Kidney (tissue), 14 donors: ENCODE measurements around the gene GPR84. TPM values are rescaled to one million over a fixed set of nuclear protein-coding genes. Genes with fewer than 3 reads are reported as not detected.

Experiments used
- DNase-seq, 5 donors: peaks; one replicate each; pipeline ENCODE4 v3.0.0-alpha.2; 2013 to 2020
- FAIRE-seq: peaks from 2 replicates; lab custom pipeline; 2012; peaks lifted over from hg19 to GRCh38; lab: Jason Lieb, UNC
- H3K27ac ChIP-seq, 2 donors: one replicate each; pipeline ENCODE4 v1.7.0; 2013; ENCODE audit warnings: low read depth in 2 of 2, low read length in 2 of 2, inconsistent platforms in 1 of 2
- H3K27me3 ChIP-seq: one replicate; pipeline ENCODE4 v1.7.1; 2013; ENCODE audit warnings: low read length, inconsistent platforms; ENCODE audit not compliant: control insufficient read depth, insufficient read depth
- H3K36me3 ChIP-seq, 3 donors: one replicate each; pipeline versions ENCODE4 v1.7.0 to v1.7.1; 2013; ENCODE audit warnings: low read length in 3 of 3, control low read depth in 1 of 3, inconsistent platforms in 1 of 3; ENCODE audit not compliant: insufficient read depth in 3 of 3, control insufficient read depth in 2 of 3
- H3K4me1 ChIP-seq, 3 donors: one replicate each; pipeline versions ENCODE4 v1.7.0 to v1.7.1; 2013; ENCODE audit warnings: low read length in 3 of 3, inconsistent platforms in 1 of 3, low read depth in 1 of 3; ENCODE audit not compliant: control insufficient read depth in 2 of 3, insufficient read depth in 2 of 3
- H3K4me3 ChIP-seq, 3 donors: one replicate each; pipeline versions ENCODE4 v1.7.0 to v1.8.1; 2013; ENCODE audit warnings: low read length in 3 of 3, control low read depth in 1 of 3, inconsistent platforms in 1 of 3
- H3K9ac ChIP-seq, 3 donors: one replicate each; pipeline versions ENCODE4 v1.7.0 to v1.7.1; 2013; ENCODE audit warnings: low read length in 3 of 3, control low read depth in 1 of 3, inconsistent platforms in 1 of 3
- H3K9me3 ChIP-seq, 3 donors: one replicate each; pipeline versions ENCODE4 v1.7.0 to v1.7.1; 2013; ENCODE audit warnings: low read length in 3 of 3, control low read depth in 1 of 3, inconsistent platforms in 1 of 3; ENCODE audit not compliant: control insufficient read depth in 2 of 3, insufficient read depth in 1 of 3
- intact Hi-C: fragments of 100-400 bp; cut with DNase I; formaldehyde crosslinking; loops from one replicate; pipeline ENCODE4 v1.11.1; 2022
- polyA plus RNA-seq: library from polyadenylated mRNA; stranded (reverse); fragments of 350-450 nt; fragmentation: Illumina TruSeq; extraction: RNeasy Lipid Tissue Mini Kit (QIAGEN cat#74804); gene quantifications from one replicate; pipeline ENCODE4 v1.2.3, GENCODE V29; 2014; ENCODE audit warnings: low read depth, low replicate concordance; ENCODE audit not compliant: insufficient read depth
- total RNA-seq: library from RNA; stranded (reverse); fragmentation: NEBNext Ultra II Directional; extraction: Animal tissue kit (Norgen Biotek cat#: 25700); gene quantifications from one replicate; pipeline ENCODE4 v1.2.1, GENCODE V29; 2021
- TF ChIP-seq, protein P1 (sequence below): IDR thresholded peaks from 3 replicates; pipeline ENCODE4 v1.5.1; 2012; ENCODE audit warnings: mild to moderate bottlenecking, moderate library complexity, borderline replicate concordance; ENCODE audit not compliant: insufficient read depth; ENCODE audit errors: extremely low read depth
- donor health status: control.
- donor health status: control.
- donor health status: control.
- donor health status: control.
- donor health status: control.
- donor health status: DM: yes; HTN: yes; CAD: no.
- donor health status: Normal renal cell carcinoma (clear cell type).

GPR84 gene
- total and polyA plus RNA-seq, 2 donors from 2014 or later = 1.7 TPM; not detected in 1

DNA sequence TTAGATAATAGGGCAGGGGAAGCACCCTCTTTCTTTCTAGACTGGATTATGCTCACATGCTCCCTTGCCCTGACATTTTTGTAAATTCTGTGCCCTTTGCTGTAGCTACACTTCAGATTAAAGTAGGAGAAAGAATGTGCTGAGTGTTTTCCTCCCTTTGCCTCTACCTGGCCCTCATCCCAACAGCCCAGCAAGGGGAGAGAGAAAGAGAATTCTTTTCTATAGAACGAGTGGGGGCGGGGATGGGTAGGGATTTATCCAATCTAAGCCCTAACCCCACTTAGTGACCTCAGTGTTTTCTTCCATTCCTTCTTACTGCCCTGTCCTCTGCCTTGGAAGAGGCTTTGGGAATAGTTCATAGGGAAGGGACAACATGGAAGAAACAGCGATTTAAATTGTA is 13.5 kb downstream of the GPR84 start:
- intact Hi-C loops = loop anchor here (10.0 kb wide), 1 partner anchor 56 kb away; no protein-coding TSS in a partner anchor
- TF ChIP-seq, protein P1, sequence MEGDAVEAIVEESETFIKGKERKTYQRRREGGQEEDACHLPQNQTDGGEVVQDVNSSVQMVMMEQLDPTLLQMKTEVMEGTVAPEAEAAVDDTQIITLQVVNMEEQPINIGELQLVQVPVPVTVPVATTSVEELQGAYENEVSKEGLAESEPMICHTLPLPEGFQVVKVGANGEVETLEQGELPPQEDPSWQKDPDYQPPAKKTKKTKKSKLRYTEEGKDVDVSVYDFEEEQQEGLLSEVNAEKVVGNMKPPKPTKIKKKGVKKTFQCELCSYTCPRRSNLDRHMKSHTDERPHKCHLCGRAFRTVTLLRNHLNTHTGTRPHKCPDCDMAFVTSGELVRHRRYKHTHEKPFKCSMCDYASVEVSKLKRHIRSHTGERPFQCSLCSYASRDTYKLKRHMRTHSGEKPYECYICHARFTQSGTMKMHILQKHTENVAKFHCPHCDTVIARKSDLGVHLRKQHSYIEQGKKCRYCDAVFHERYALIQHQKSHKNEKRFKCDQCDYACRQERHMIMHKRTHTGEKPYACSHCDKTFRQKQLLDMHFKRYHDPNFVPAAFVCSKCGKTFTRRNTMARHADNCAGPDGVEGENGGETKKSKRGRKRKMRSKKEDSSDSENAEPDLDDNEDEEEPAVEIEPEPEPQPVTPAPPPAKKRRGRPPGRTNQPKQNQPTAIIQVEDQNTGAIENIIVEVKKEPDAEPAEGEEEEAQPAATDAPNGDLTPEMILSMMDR = no peak
- H3K27ac ChIP-seq = no peak overlapping the region
- no peak overlapping the region for H3K9ac ChIP-seq
- H3K9me3 ChIP-seq = no peaks in the 10 kb centered on the region
- no peak overlapping the region for H3K4me3 ChIP-seq
- peaks cover 7 to 16% (median 13%) of the 10 kb centered on the region in 3 donors for H3K4me1 ChIP-seq
- FAIRE-seq (no peak), DNase-seq (no peak)
- no peaks in the 10 kb centered on the region for H3K27me3 ChIP-seq
- peaks cover 11 to 32% (median 30%) of the 10 kb centered on the region in 3 donors for H3K36me3 ChIP-seq

DNA sequence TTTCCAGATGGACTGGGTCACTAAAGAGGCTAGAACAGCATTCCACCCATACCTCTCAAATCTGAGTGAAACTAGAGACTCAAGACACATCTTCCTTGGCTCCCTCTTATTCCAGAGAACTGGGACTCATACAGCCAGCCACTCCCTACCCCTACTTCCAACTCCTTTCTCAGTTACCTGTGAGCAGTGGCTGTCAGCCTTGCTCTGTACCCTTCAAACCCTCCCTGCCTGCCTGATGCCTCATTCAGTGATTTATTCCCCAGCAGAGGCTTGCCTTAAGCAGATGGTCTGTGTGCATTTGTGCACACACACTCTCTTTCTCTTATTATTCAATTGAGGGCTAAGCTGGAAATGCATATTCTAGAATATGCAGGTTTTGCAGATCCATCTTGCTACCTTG is 14.6 kb downstream of the GPR84 start:
- peaks cover 7 to 16% (median 13%) of the 10 kb centered on the region in 3 donors for H3K4me1 ChIP-seq

DNA sequence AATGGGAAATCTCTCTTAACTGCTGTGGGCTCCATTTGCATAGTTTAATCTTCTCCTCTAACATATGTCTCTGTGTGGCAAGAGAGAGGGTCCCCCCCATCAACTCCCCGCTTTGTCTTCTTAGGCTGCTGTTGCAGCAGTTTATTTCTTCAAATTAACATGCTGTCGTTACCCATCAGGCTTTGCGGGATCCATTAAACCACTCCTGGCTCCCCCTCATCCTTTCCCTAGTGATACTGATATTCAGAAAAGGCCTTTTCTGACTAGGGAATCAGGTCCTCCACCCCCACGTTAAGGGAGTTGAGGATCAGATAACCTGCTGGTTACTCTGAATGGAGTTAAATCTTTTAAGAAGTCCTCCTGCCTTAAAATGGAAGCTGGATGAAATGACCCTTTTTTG is 15.2 kb downstream of the GPR84 start:
- H3K36me3 ChIP-seq = peaks cover 11 to 40% (median 35%) of the 10 kb centered on the region in 3 donors
- no peak for FAIRE-seq
- no peaks in the 10 kb centered on the region for H3K27me3 ChIP-seq
- no peak overlapping the region for H3K9ac ChIP-seq
- TF ChIP-seq, protein P1 = no peak
- peaks cover 7 to 16% (median 13%) of the 10 kb centered on the region in 3 donors for H3K4me1 ChIP-seq
- no peak overlapping the region for H3K27ac ChIP-seq
- no peak overlapping the region for H3K4me3 ChIP-seq
- peak in 3 of 5 donors; percentile 45 to 78 (median 78) for DNase-seq
- H3K9me3 ChIP-seq = no peaks in the 10 kb centered on the region
- intact Hi-C loops = no loop called here

More for the DNA sequence above, 14.6 kb downstream of the GPR84 start:
- FAIRE-seq = no peak
- Histone ChIP-seq H3K4me3 (no peak overlapping the region), H3K36me3 (peaks cover 11 to 40% (median 35%) of the 10 kb centered on the region in 3 donors), H3K9ac (no peak overlapping the region), H3K27me3 (no peaks in the 10 kb centered on the region), H3K9me3 (no peaks in the 10 kb centered on the region), H3K27ac (no peak overlapping the region)
- intact Hi-C loops = loop anchor here (10.0 kb wide), 1 partner anchor 55 kb away; no protein-coding TSS in a partner anchor
- TF ChIP-seq, protein P1 = no peak
- DNase-seq = no peak
